ENCODE results near the gene ZYX. TPM values are rescaled to one million over a fixed set of nuclear protein-coding genes. Genes with fewer than 3 reads are reported as not detected.

ZYX gene
- total and polyA plus RNA-seq, 2 of the 13 experiments (the other 11 are each of a cell fraction or from before 2014, with no cell fraction given) = 9.9 to 13.7 TPM

GRCh38 chr7:143395187-143396149 is 14.3 kb downstream of the ZYX start (continued):
- no peak for TF ChIP-seq GPN1 (CRISPR knock-in tag; IDR thresholded peaks at IDR 0.05; ENCODE audit: borderline replicate concordance)
- TF ChIP-seq ZNF775 (CRISPR knock-in tag; IDR thresholded peaks at IDR 0.05; ENCODE audit: borderline replicate concordance) = no peak
- TF ChIP-seq NFAT5 (CRISPR knock-in tag; IDR thresholded peaks at IDR 0.05) = 0 out of 2 replicates have a peak, but pooled peaks have one; percentile 46
- TF ChIP-seq, protein P1, sequence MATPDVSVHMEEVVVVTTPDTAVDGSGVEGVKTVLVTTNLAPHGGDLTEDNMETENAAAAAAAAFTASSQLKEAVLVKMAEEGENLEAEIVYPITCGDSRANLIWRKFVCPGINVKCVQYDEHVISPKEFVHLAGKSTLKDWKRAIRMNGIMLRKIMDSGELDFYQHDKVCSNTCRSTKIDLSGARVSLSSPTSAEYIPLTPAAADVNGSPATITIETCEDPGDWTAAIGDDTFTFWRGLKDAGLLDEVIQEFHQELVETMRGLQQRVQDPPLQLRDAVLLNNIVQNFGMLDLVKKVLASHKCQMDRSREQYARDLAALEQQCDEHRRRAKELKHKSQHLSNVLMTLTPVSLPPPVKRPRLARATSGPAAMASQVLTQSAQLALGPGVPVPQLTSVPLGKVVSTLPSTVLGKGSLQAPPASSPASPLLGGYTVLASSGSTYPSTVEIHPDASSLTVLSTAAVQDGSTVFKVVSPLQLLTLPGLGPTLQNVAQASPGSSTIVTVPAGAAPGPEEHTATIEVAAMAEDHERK (CRISPR knock-in tag; IDR thresholded peaks at IDR 0.05; ENCODE audit: low read depth) = no peak
- TF ChIP-seq ZNF75D (CRISPR knock-in tag; IDR thresholded peaks at IDR 0.05; ENCODE audit: borderline replicate concordance) = 0 out of 2 replicates have a peak, but pooled peaks have one; percentile 27
- TF ChIP-seq ZBTB8A (CRISPR knock-in tag; IDR thresholded peaks at IDR 0.05; ENCODE audit: borderline replicate concordance, low read depth) = no peak
- no peak for TF ChIP-seq BCLAF1 (IDR thresholded peaks at IDR 0.05)
- 0 out of 2 replicates have a peak, but pooled peaks have one; percentile 22 for TF ChIP-seq BRD4 (CRISPR knock-in tag; IDR thresholded peaks at IDR 0.05)
- no peak for TF ChIP-seq TOPORS (CRISPR knock-in tag; IDR thresholded peaks at IDR 0.05)
- no peak for TF ChIP-seq ZNF652 (CRISPR knock-in tag; IDR thresholded peaks at IDR 0.05; ENCODE audit: borderline replicate concordance, low read depth)
- peak; percentile 29; the same call in 1 of the 2 replicates for TF ChIP-seq ZNF501 (CRISPR knock-in tag; IDR thresholded peaks at IDR 0.05)
- no peak for TF ChIP-seq HNRNPH1 (optimal IDR thresholded peaks at IDR 0.05; ENCODE audit: low read depth, low read length)
- TF ChIP-seq, protein P2, sequence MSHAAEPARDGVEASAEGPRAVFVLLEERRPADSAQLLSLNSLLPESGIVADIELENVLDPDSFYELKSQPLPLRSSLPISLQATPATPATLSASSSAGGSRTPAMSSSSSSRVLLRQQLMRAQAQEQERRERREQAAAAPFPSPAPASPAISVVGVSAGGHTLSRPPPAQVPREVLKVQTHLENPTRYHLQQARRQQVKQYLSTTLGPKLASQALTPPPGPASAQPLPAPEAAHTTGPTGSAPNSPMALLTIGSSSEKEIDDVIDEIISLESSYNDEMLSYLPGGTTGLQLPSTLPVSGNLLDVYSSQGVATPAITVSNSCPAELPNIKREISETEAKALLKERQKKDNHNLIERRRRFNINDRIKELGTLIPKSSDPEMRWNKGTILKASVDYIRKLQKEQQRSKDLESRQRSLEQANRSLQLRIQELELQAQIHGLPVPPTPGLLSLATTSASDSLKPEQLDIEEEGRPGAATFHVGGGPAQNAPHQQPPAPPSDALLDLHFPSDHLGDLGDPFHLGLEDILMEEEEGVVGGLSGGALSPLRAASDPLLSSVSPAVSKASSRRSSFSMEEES (CRISPR knock-in tag; IDR thresholded peaks at IDR 0.05) = no peak
- TF ChIP-seq NFIC (IDR thresholded peaks at IDR 0.05; ENCODE audit: low read length) = no peak
- TF ChIP-seq ZNF24 (IDR thresholded peaks at IDR 0.05) = no peak
- no peak for TF ChIP-seq ZNF235 (CRISPR knock-in tag; IDR thresholded peaks at IDR 0.05; ENCODE audit: borderline replicate concordance)
- peak; percentile 93 for TF ChIP-seq SKI (IDR thresholded peaks at IDR 0.05; ENCODE audit: partially characterized antibody)
- TF ChIP-seq RFX5 (IDR thresholded peaks at IDR 0.05; ENCODE audit: low read depth, low read length) = no peak

Measured in HepG2 (cell line).